IMR-90 (cell line): Measurements from ENCODE around the gene FAM3D. TPM values are rescaled to one million over a fixed set of nuclear protein-coding genes. Genes with fewer than 3 reads are reported as not detected.

Experiments
- ATAC-seq: fragments of 200-7000 bp; cut with Tn5 transposase; 2 replicates; pipeline ENCODE4 v1.9.1; 2020; ENCODE audit warnings: low read depth, mild to moderate bottlenecking, moderate library complexity
- BruUV-seq: library from RNA; stranded (reverse); fragments of 400-500 nt; replicated peaks from 2 replicates; lab custom pipeline; 2021; lab: Mats Ljungman, UMichigan
- CTCF ChIA-PET: fragments of 300-600 bp; formaldehyde crosslinking; extraction: SDS; loops from one replicate; lab custom pipeline; 2021; ENCODE audit warnings: antibody characterized with exemption; lab: Yijun Ruan, JAX
- POLR2A ChIA-PET: fragments of 300-600 bp; sonication (Branson Sonifier 250); formaldehyde crosslinking; loops from one replicate; lab custom pipeline; 2022; ENCODE audit warnings: antibody characterized with exemption; ENCODE audit not compliant: unreplicated experiment; lab: Charles Lee
- DNase-seq: peaks from one replicate; pipeline ENCODE4 v3.0.0; 2013
- H2AFZ ChIP-seq: replicated peaks from 2 replicates; pipeline ENCODE3; 2013; ENCODE audit warnings: low read length, mild to moderate bottlenecking; ENCODE audit not compliant: poor library complexity
- H2AK5ac ChIP-seq: 2 replicates; pipeline ENCODE4 v1.6.1; 2013; ENCODE audit warnings: low read depth, low read length, inconsistent platforms
- H2AK9ac ChIP-seq: replicated peaks from 2 replicates; pipeline ENCODE3; 2013; ENCODE audit warnings: mild to moderate bottlenecking, low read depth, low read length, moderate library complexity; ENCODE audit not compliant: poor library complexity
- H2BK120ac ChIP-seq: 2 replicates; pipeline ENCODE4 v1.6.1; 2013; ENCODE audit warnings: low read depth, low read length, inconsistent platforms
- H2BK15ac ChIP-seq: 3 replicates; pipeline ENCODE4 v1.6.1; 2013; ENCODE audit warnings: low read depth, low read length, inconsistent platforms
- H2BK20ac ChIP-seq: 2 replicates; pipeline ENCODE4 v1.6.1; 2013; ENCODE audit warnings: low read depth, mild to moderate bottlenecking, inconsistent platforms, low read length, moderate library complexity
- H2BK5ac ChIP-seq: 2 replicates; pipeline ENCODE4 v1.6.1; 2013; ENCODE audit warnings: mild to moderate bottlenecking, low read depth, low read length, inconsistent platforms; ENCODE audit not compliant: poor library complexity, severe bottlenecking
- H3K14ac ChIP-seq: replicated peaks from 2 replicates; pipeline ENCODE4 v1.6.1; 2013; ENCODE audit warnings: low read depth, low read length, inconsistent platforms
- H3K18ac ChIP-seq: 2 replicates; pipeline ENCODE4 v1.6.1; 2013; ENCODE audit warnings: low read depth, low read length, control low read depth
- H3K23ac ChIP-seq: 2 replicates; pipeline ENCODE4 v1.6.1; 2013; ENCODE audit warnings: low read depth, low read length, inconsistent platforms
- H3K27ac ChIP-seq: 2 replicates; pipeline ENCODE4 v1.5.1; 2013; ENCODE audit warnings: mild to moderate bottlenecking, control low read depth, low read length; ENCODE audit not compliant: insufficient read depth
- H3K27me3 ChIP-seq: 2 replicates; pipeline ENCODE4 v1.6.1; 2013; ENCODE audit warnings: low read length; ENCODE audit not compliant: control insufficient read depth, insufficient read depth
- H3K36me3 ChIP-seq: 2 replicates; pipeline ENCODE4 v1.6.1; 2013; ENCODE audit warnings: low read length, mixed read lengths; ENCODE audit not compliant: control insufficient read depth, insufficient read depth
- H3K4ac ChIP-seq: 2 replicates; pipeline ENCODE4 v1.6.1; 2013; ENCODE audit warnings: low read depth, low read length, inconsistent platforms
- H3K4me1 ChIP-seq: 2 replicates; pipeline ENCODE4 v1.6.1; 2013; ENCODE audit warnings: low read length, mixed read lengths; ENCODE audit not compliant: control insufficient read depth, insufficient read depth
- H3K4me2 ChIP-seq: 2 replicates; pipeline ENCODE4 v1.6.1; 2013; ENCODE audit warnings: low read depth, mild to moderate bottlenecking, control low read depth, low read length, moderate library complexity
- H3K4me3 ChIP-seq: 2 replicates; pipeline ENCODE4 v1.5.1; 2013; ENCODE audit warnings: low read depth, mild to moderate bottlenecking, control low read depth, low read length, moderate library complexity; ENCODE audit not compliant: insufficient read depth
- H3K56ac ChIP-seq: 2 replicates; pipeline ENCODE4 v1.6.1; 2013; ENCODE audit warnings: low read length, inconsistent platforms; ENCODE audit not compliant: insufficient read depth; ENCODE audit errors: extremely low read depth
- H3K79me1 ChIP-seq, 2 experiments: 2 replicates each; pipeline ENCODE4 v1.6.1; 2013; ENCODE audit warnings: low read length in 2 of 2, inconsistent platforms in 1 of 2, low read depth in 1 of 2
- H3K9ac ChIP-seq: 2 replicates; pipeline ENCODE4 v1.6.1; 2013; ENCODE audit warnings: low read depth, low read length, control low read depth
- H3K9me1 ChIP-seq: 2 replicates; pipeline ENCODE4 v1.6.1; 2013; ENCODE audit warnings: low read length, inconsistent platforms; ENCODE audit not compliant: insufficient read depth
- H3K9me3 ChIP-seq: 2 replicates; pipeline ENCODE4 v1.6.1; 2013; ENCODE audit warnings: low read length; ENCODE audit not compliant: control insufficient read depth, insufficient read depth
- H4K20me1 ChIP-seq: 2 replicates; pipeline ENCODE4 v1.6.1; 2013; ENCODE audit warnings: low read length, inconsistent platforms; ENCODE audit not compliant: insufficient read depth
- H4K5ac ChIP-seq: 2 replicates; pipeline ENCODE4 v1.6.1; 2013; ENCODE audit warnings: mild to moderate bottlenecking, low read depth, low read length, control low read depth
- H4K8ac ChIP-seq, 2 experiments: 2 replicates each; pipeline ENCODE4 v1.6.1; 2013; ENCODE audit warnings: low read depth in 2 of 2, low read length in 2 of 2, control low read depth in 1 of 2, inconsistent platforms in 1 of 2
- H4K91ac ChIP-seq: 2 replicates; pipeline ENCODE4 v1.6.1; 2013; ENCODE audit warnings: low read depth, low read length, inconsistent platforms; ENCODE audit not compliant: insufficient read depth
- FOS ChIP-seq: fragments of 150-350 bp; IDR thresholded peaks from 2 replicates; pipeline ENCODE4 v1.6.1; 2016; ENCODE audit warnings: low read depth, low read length
- MAFK ChIP-seq: IDR thresholded peaks from 2 replicates; pipeline ENCODE4 v1.6.1; 2012; ENCODE audit warnings: low read depth, low read length, improper control_type of control experiment
- MXI1 ChIP-seq: IDR thresholded peaks from 2 replicates; pipeline ENCODE4 v1.6.1; 2012; ENCODE audit warnings: low read depth, mild to moderate bottlenecking, low read length, moderate library complexity, borderline replicate concordance
- NFE2L2 ChIP-seq: fragments of 150-350 bp; IDR thresholded peaks from 2 replicates; pipeline ENCODE4 v1.6.1; 2016; ENCODE audit warnings: low read depth, mild to moderate bottlenecking, low read length
- RAD21 ChIP-seq: IDR thresholded peaks from 2 replicates; pipeline ENCODE4 v1.6.1; 2012; ENCODE audit warnings: low read length, improper control_type of control experiment
- WGBS, 2 experiments: methylation state at CpG; one replicate each; pipeline versions ENCODE4 v1.1.5 to v1.1.7; 2013; ENCODE audit warnings: missing lambda C conversion rate in 2 of 2; ENCODE audit not compliant: insufficient read length in 1 of 2; ENCODE audit errors: extremely low coverage in 2 of 2; 5-methylcytosine and 5-hydroxymethylcytosine counted together
- dilution Hi-C: fragments of 300-500 bp; cut with HindIII; formaldehyde crosslinking; loops from one replicate; pipeline ENCODE4 v1.14.3; 2018; ENCODE audit warnings: low sequenced_read_pairs; ENCODE audit not compliant: unreplicated experiment
- in situ Hi-C: fragments of 300-500 bp; cut with MboI; formaldehyde crosslinking; loops from 3 replicates; pipeline ENCODE4 v1.14.3; 2019; ENCODE audit warnings: low sequenced_read_pairs, inconsistent platforms, mixed read lengths
- intact Hi-C: fragments of 100-400 bp; cut with micrococcal nuclease; formaldehyde crosslinking; loops from 2 replicates; pipeline ENCODE4 v1.10.0; 2022
- polyA plus RNA-seq, 3 experiments: library from polyadenylated mRNA; depleted of rRNA; stranded (reverse); fragments of >200 nt; gene quantifications; 2 replicates each; pipeline ENCODE4 v1.2.3, GENCODE V29; 2012; ENCODE audit warnings: low replicate concordance in 1 of 3
- total RNA-seq: library from RNA; depleted of rRNA; stranded (reverse); fragments of >200 nt; gene quantifications from 2 replicates; pipeline ENCODE4 v1.2.3, GENCODE V29; 2012
- TF ChIP-seq, protein P1 (sequence below): fragments of 150-350 bp; IDR thresholded peaks from 2 replicates; pipeline ENCODE4 v1.6.1; 2016; ENCODE audit warnings: low read depth, mild to moderate bottlenecking, low read length, moderate library complexity, borderline replicate concordance
- TF ChIP-seq, protein P2 (sequence below): conservative IDR thresholded peaks from 2 replicates; pipeline ENCODE4 v1.5.1; 2012; ENCODE audit warnings: mild to moderate bottlenecking, low read depth, low read length, improper control_type of control experiment

Gene FAM3D
- total and polyA plus RNA-seq, 2 of the 4 experiments (the other 2 are of a cell fraction): not detected

GRCh38 chr3:58688574-58688973, 22.0 kb upstream of the FAM3D start:
- no peak overlapping the region for H2BK120ac ChIP-seq
- H3K27ac ChIP-seq: no peak overlapping the region
- no peaks in the 10 kb centered on the region; the same call in 1 of the 2 replicates for H3K27me3 ChIP-seq
- no peak overlapping the region for H2BK15ac ChIP-seq
- H2AFZ ChIP-seq: no peak overlapping the region
- no peak overlapping the region for H3K23ac ChIP-seq
- POLR2A ChIA-PET: no interaction called here
- no peak for ATAC-seq
- no TSS peak for BruUV-seq
- no peak overlapping the region for H3K56ac ChIP-seq
- H3K36me3 ChIP-seq: no peaks in the 10 kb centered on the region
- CTCF ChIA-PET: interaction anchor here (1.0 kb wide), 1 partner anchor 11 kb away, joined by 3 read pairs; no protein-coding TSS in a partner anchor
- H3K79me1 ChIP-seq: no peaks in the 10 kb centered on the region
- H3K18ac ChIP-seq: no peak overlapping the region
- no peak overlapping the region for H4K5ac ChIP-seq
- H3K4me2 ChIP-seq: no peak overlapping the region
- H3K9me1 ChIP-seq: no peaks in the 10 kb centered on the region
- H3K4ac ChIP-seq: no peak overlapping the region
- no peaks in the 10 kb centered on the region for H3K4me1 ChIP-seq
- in situ Hi-C loops (no loop called here), dilution Hi-C loops (no loop called here), intact Hi-C loops (no loop called here)
- DNase-seq: no peak
- no CpG with 5 or more reads among the region's 4 CpGs for WGBS, 2 experiments
- H3K14ac ChIP-seq: no peak overlapping the region
- no peak overlapping the region for H2AK9ac ChIP-seq
- TF ChIP-seq RAD21 (no peak), MAFK (no peak), MXI1 (no peak), NFE2L2 (no peak), FOS (no peak)
- TF ChIP-seq, protein P1, sequence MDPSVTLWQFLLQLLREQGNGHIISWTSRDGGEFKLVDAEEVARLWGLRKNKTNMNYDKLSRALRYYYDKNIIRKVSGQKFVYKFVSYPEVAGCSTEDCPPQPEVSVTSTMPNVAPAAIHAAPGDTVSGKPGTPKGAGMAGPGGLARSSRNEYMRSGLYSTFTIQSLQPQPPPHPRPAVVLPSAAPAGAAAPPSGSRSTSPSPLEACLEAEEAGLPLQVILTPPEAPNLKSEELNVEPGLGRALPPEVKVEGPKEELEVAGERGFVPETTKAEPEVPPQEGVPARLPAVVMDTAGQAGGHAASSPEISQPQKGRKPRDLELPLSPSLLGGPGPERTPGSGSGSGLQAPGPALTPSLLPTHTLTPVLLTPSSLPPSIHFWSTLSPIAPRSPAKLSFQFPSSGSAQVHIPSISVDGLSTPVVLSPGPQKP: no peak
- TF ChIP-seq, protein P2, sequence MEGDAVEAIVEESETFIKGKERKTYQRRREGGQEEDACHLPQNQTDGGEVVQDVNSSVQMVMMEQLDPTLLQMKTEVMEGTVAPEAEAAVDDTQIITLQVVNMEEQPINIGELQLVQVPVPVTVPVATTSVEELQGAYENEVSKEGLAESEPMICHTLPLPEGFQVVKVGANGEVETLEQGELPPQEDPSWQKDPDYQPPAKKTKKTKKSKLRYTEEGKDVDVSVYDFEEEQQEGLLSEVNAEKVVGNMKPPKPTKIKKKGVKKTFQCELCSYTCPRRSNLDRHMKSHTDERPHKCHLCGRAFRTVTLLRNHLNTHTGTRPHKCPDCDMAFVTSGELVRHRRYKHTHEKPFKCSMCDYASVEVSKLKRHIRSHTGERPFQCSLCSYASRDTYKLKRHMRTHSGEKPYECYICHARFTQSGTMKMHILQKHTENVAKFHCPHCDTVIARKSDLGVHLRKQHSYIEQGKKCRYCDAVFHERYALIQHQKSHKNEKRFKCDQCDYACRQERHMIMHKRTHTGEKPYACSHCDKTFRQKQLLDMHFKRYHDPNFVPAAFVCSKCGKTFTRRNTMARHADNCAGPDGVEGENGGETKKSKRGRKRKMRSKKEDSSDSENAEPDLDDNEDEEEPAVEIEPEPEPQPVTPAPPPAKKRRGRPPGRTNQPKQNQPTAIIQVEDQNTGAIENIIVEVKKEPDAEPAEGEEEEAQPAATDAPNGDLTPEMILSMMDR: no peak
- H3K9me3 ChIP-seq: peaks cover 6% of the 10 kb centered on the region
- H2BK5ac ChIP-seq: no peak overlapping the region
- no peak overlapping the region for H4K8ac ChIP-seq
- H2AK5ac ChIP-seq: no peak overlapping the region
- H3K4me3 ChIP-seq: no peak overlapping the region
- no peaks in the 10 kb centered on the region for H4K20me1 ChIP-seq
- H3K9ac ChIP-seq: no peak overlapping the region
- H2BK20ac ChIP-seq: no peak overlapping the region
- H4K91ac ChIP-seq: no peak overlapping the region
